ENCODE measurements around the gene BCLAF3. TPM values are rescaled to one million over a fixed set of nuclear protein-coding genes. Genes with fewer than 3 reads are reported as not detected.

The BCLAF3 gene
- total and polyA plus RNA-seq, 10 donors, result 2.8 to 19.2 (median 11.0) TPM

- no peaks in the 10 kb centered on the region for H3K9me3 ChIP-seq
- TF ChIP-seq POLR2AphosphoS5 (IDR thresholded peaks at IDR 0.05), result no peak
- TF ChIP-seq, protein P1, sequence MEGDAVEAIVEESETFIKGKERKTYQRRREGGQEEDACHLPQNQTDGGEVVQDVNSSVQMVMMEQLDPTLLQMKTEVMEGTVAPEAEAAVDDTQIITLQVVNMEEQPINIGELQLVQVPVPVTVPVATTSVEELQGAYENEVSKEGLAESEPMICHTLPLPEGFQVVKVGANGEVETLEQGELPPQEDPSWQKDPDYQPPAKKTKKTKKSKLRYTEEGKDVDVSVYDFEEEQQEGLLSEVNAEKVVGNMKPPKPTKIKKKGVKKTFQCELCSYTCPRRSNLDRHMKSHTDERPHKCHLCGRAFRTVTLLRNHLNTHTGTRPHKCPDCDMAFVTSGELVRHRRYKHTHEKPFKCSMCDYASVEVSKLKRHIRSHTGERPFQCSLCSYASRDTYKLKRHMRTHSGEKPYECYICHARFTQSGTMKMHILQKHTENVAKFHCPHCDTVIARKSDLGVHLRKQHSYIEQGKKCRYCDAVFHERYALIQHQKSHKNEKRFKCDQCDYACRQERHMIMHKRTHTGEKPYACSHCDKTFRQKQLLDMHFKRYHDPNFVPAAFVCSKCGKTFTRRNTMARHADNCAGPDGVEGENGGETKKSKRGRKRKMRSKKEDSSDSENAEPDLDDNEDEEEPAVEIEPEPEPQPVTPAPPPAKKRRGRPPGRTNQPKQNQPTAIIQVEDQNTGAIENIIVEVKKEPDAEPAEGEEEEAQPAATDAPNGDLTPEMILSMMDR (IDR thresholded peaks at IDR 0.05 in 8 of 11, conservative IDR thresholded peaks at IDR 0.05 in 3 of 11), result no peak
- TF ChIP-seq POLR2A (IDR thresholded peaks at IDR 0.05), result no peak
- no peak for DNase-seq
- H3K27me3 ChIP-seq (replicated peaks in 1 of 7), result no peaks in the 10 kb centered on the region
- H3K4me3 ChIP-seq, result no peak overlapping the region
- intact Hi-C loops (cut with DNase I; ENCODE audit: low total_unique reads), result no loop called here
- H3K36me3 ChIP-seq, result peaks cover 0 to 26% (median 5%) of the 10 kb centered on the region in 6 donors
- no peaks in the 10 kb centered on the region for H3K4me1 ChIP-seq
- no peak overlapping the region for H3K27ac ChIP-seq
Observed at GRCh38 chrX:19956306-19956705, 34.6 kb downstream of the BCLAF3 start.

- H3K27ac ChIP-seq, result no peak overlapping the region
- no peaks in the 10 kb centered on the region for H3K9me3 ChIP-seq
- no peaks in the 10 kb centered on the region for H3K4me1 ChIP-seq
- TF ChIP-seq, protein P1 (IDR thresholded peaks at IDR 0.05 in 8 of 11, conservative IDR thresholded peaks at IDR 0.05 in 3 of 11), result no peak
- TF ChIP-seq POLR2A (IDR thresholded peaks at IDR 0.05) (no peak), POLR2AphosphoS5 (IDR thresholded peaks at IDR 0.05) (no peak)
- H3K4me3 ChIP-seq, result no peak overlapping the region
- WGBS, 5 donors, result 78 to 98% (median 90%) methylated on average over 2 of the region's 2 CpGs
- DNase-seq, result no peak
- H3K36me3 ChIP-seq, result peaks cover 0 to 26% (median 5%) of the 10 kb centered on the region in 6 donors
- intact Hi-C loops (cut with DNase I; ENCODE audit: low total_unique reads), result no loop called here
- H3K27me3 ChIP-seq (replicated peaks in 1 of 7), result no peaks in the 10 kb centered on the region
Observed at GRCh38 chrX:19955306-19955705, 35.6 kb downstream of the BCLAF3 start.

- Histone ChIP-seq H3K4me3 (no peak overlapping the region), H3K36me3 (peaks cover 0 to 28% (median 5%) of the 10 kb centered on the region in 6 donors), H3K9me3 (no peaks in the 10 kb centered on the region), H3K27me3 (replicated peaks in 1 of 7) (no peaks in the 10 kb centered on the region), H3K27ac (no peak overlapping the region), H3K4me1 (no peaks in the 10 kb centered on the region)
- TF ChIP-seq POLR2AphosphoS5 (IDR thresholded peaks at IDR 0.05), result no peak
- TF ChIP-seq POLR2A (IDR thresholded peaks at IDR 0.05), result no peak
- TF ChIP-seq, protein P1 (IDR thresholded peaks at IDR 0.05 in 8 of 11, conservative IDR thresholded peaks at IDR 0.05 in 3 of 11), result no peak
- no peak for DNase-seq
- intact Hi-C loops (cut with DNase I; ENCODE audit: low total_unique reads), result no loop called here
- WGBS, 5 donors, result 88 to 98% (median 95%) methylated on average over 2 of the region's 2 CpGs
Observed at GRCh38 chrX:19954335-19955096, 36.3 kb downstream of the BCLAF3 start.

- Histone ChIP-seq H3K27ac (no peak overlapping the region), H3K36me3 (peaks cover 0 to 40% (median 5%) of the 10 kb centered on the region in 6 donors), H3K27me3 (replicated peaks in 1 of 7) (no peaks in the 10 kb centered on the region), H3K9me3 (no peaks in the 10 kb centered on the region), H3K4me3 (no peak overlapping the region), H3K4me1 (no peaks in the 10 kb centered on the region)
- 64 to 97% (median 76%) methylated on average over 3 of the region's 3 CpGs for WGBS, 5 donors
- intact Hi-C loops (cut with DNase I; ENCODE audit: low total_unique reads), result no loop called here
- DNase-seq, result no peak
- TF ChIP-seq, protein P1 (IDR thresholded peaks at IDR 0.05 in 8 of 11, conservative IDR thresholded peaks at IDR 0.05 in 3 of 11), result no peak
- TF ChIP-seq POLR2A (IDR thresholded peaks at IDR 0.05), result no peak
- TF ChIP-seq POLR2AphosphoS5 (IDR thresholded peaks at IDR 0.05), result no peak
Observed at GRCh38 chrX:19953145-19953544, 37.7 kb downstream of the BCLAF3 start.

All from spleen (tissue), 11 donors.